Measurements from ENCODE around the gene OR2A5.

GRCh38 chr7:144006029-144006691 is 42.6 kb upstream of the OR2A5 start:
- TF ChIP-seq POLR2A (IDR thresholded peaks at IDR 0.05) (no peak), CTCF (IDR thresholded peaks at IDR 0.05) (no peak)

Data from vagina (tissue), 2 donors.